Neural progenitor cell (in vitro differentiated cells): ENCODE data around the gene BGN. TPM values are rescaled to one million over a fixed set of nuclear protein-coding genes. Genes with fewer than 3 reads are reported as not detected.
A peak's percentile ranks its signal among the peaks of the same experiment; 100 is the strongest.

Source experiments
- DNase-seq: peaks from one replicate; pipeline ENCODE4 v3.0.0-alpha.2; 2016; ENCODE audit warnings: low spot score
- H2AFZ ChIP-seq: fragments of 200-600 bp; sonication (generic); replicated peaks from 2 replicates; pipeline ENCODE4 v1.6.1; 2016; ENCODE audit warnings: antibody characterized with exemption
- H3F3A ChIP-seq: fragments of 200-600 bp; sonication (generic); 2 replicates; pipeline ENCODE4 v1.6.1; 2016; ENCODE audit warnings: antibody characterized with exemption, low read depth
- H3K27ac ChIP-seq: fragments of 200-600 bp; sonication (generic); 2 replicates; pipeline ENCODE4 v1.5.1; 2016; ENCODE audit warnings: mild to moderate bottlenecking
- H3K27me3 ChIP-seq: fragments of 200-600 bp; sonication (generic); 2 replicates; pipeline ENCODE4 v1.6.1; 2016; ENCODE audit warnings: mild to moderate bottlenecking, moderate library complexity
- H3K36me3 ChIP-seq: fragments of 200-600 bp; sonication (generic); 2 replicates; pipeline ENCODE4 v1.5.1; 2016
- H3K4me1 ChIP-seq: fragments of 200-600 bp; sonication (generic); 2 replicates; pipeline ENCODE4 v1.6.1; 2016; ENCODE audit warnings: mixed run types
- H3K4me2 ChIP-seq: fragments of 200-600 bp; sonication (generic); 2 replicates; pipeline ENCODE4 v1.6.1; 2016
- H3K4me3 ChIP-seq: fragments of 200-600 bp; sonication (generic); 2 replicates; pipeline ENCODE4 v1.5.1; 2016
- H3K79me2 ChIP-seq: fragments of 200-600 bp; sonication (generic); 2 replicates; pipeline ENCODE4 v1.6.1; 2016; ENCODE audit warnings: low read depth
- H3K9ac ChIP-seq: fragments of 200-600 bp; sonication (generic); 2 replicates; pipeline ENCODE4 v1.6.1; 2016
- H3K9me3 ChIP-seq: fragments of 200-600 bp; sonication (generic); 2 replicates; pipeline ENCODE4 v1.5.1; 2016; ENCODE audit warnings: low read depth
- H4K20me1 ChIP-seq: fragments of 200-600 bp; sonication (generic); 2 replicates; pipeline ENCODE4 v1.6.1; 2016; ENCODE audit warnings: low read depth
- H3K27ac Mint-ChIP-seq: 3 replicates; pipeline ENCODE4 v1.8.0; 2021; ENCODE audit warnings: mixed read lengths
- H3K27me3 Mint-ChIP-seq: 2 replicates; pipeline ENCODE4 v1.8.0; 2022; ENCODE audit warnings: low read depth, mild to moderate bottlenecking, inconsistent platforms, moderate library complexity, mixed read lengths; ENCODE audit not compliant: insufficient read depth
- H3K36me3 Mint-ChIP-seq: 3 replicates; pipeline ENCODE4 v1.8.0; 2021; ENCODE audit warnings: mixed read lengths
- H3K4me1 Mint-ChIP-seq: 3 replicates; pipeline ENCODE4 v1.8.0; 2021; ENCODE audit warnings: mixed read lengths
- H3K4me3 Mint-ChIP-seq: 3 replicates; pipeline ENCODE4 v1.8.0; 2021; ENCODE audit warnings: mild to moderate bottlenecking, moderate library complexity, mixed read lengths
- H3K9me3 Mint-ChIP-seq: 3 replicates; pipeline ENCODE4 v1.8.0; 2020; ENCODE audit warnings: mixed read lengths
- EZH2 ChIP-seq: fragments of 200-600 bp; sonication (generic); IDR thresholded peaks from 2 replicates; pipeline ENCODE4 v1.6.1; 2017; ENCODE audit warnings: antibody characterized with exemption, mild to moderate bottlenecking, moderate library complexity
- EZH2phosphoT487 ChIP-seq: fragments of 200-600 bp; sonication (generic); IDR thresholded peaks from 2 replicates; pipeline ENCODE4 v1.6.1; 2017; ENCODE audit warnings: antibody characterized with exemption
- total RNA-seq: library from RNA; depleted of rRNA; stranded (reverse); fragments of >200 nt; gene quantifications from 2 replicates; pipeline ENCODE4 v1.2.3, GENCODE V29; 2015; ENCODE audit warnings: low replicate concordance
- TF ChIP-seq, protein P1 (sequence below): fragments of 200-600 bp; sonication (generic); IDR thresholded peaks from 2 replicates; pipeline ENCODE4 v1.5.1; 2017; ENCODE audit warnings: antibody characterized with exemption, mild to moderate bottlenecking

The BGN gene
- total RNA-seq, 1 donor from 2014 or later: not detected

DNA sequence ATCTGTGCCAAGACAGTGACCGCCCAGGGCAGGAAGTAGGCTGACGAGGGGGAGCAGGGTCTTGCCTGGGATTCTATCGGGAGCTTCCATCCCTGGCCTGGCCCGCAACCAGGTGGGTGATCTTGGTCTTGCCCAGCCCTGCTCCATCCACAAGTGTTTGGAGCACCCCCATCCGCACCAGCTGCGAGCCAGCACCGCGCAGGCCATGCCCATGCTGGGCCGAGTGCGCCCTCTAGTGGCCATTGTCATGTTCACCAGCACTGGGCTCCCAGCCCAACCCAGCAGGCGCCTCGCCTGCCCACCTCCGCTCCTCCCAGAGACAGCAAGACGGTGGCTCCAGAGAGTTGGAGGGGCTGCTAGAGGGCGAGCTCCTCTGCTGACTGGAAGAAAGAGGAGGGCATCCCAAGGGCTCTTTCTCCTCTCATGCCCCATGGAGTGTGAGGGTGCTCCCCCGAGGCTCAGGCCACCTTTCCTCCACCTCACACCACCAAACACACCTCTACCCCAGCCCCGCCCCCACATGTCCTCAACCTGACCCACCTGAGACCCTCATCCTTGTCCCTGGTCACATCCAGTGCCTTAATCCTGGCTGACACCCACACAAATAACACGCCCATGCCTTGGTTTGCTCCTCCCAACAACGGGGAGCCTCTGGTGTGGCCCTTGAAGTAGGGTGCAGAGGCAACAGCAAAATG lies 12.9 kb downstream of the BGN start:
- peak; percentile 80 for DNase-seq
- Histone ChIP-seq H3F3A (no peaks in the 10 kb centered on the region), H3K36me3 (no peaks in the 10 kb centered on the region), H3K9ac (no peak overlapping the region), H2AFZ (no peak overlapping the region), H4K20me1 (no peaks in the 10 kb centered on the region), H3K27me3 (no peaks in the 10 kb centered on the region), H3K27ac (no peak overlapping the region), H3K9me3 (no peaks in the 10 kb centered on the region), H3K79me2 (no peaks in the 10 kb centered on the region), H3K4me3 (no peak overlapping the region), H3K4me1 (no peaks in the 10 kb centered on the region), H3K4me2 (no peak overlapping the region)
- no peak overlapping the region for H3K27ac Mint-ChIP-seq
- peaks cover 6% of the 10 kb centered on the region for H3K27me3 Mint-ChIP-seq
- no peaks in the 10 kb centered on the region for H3K4me1 Mint-ChIP-seq
- TF ChIP-seq, protein P1, sequence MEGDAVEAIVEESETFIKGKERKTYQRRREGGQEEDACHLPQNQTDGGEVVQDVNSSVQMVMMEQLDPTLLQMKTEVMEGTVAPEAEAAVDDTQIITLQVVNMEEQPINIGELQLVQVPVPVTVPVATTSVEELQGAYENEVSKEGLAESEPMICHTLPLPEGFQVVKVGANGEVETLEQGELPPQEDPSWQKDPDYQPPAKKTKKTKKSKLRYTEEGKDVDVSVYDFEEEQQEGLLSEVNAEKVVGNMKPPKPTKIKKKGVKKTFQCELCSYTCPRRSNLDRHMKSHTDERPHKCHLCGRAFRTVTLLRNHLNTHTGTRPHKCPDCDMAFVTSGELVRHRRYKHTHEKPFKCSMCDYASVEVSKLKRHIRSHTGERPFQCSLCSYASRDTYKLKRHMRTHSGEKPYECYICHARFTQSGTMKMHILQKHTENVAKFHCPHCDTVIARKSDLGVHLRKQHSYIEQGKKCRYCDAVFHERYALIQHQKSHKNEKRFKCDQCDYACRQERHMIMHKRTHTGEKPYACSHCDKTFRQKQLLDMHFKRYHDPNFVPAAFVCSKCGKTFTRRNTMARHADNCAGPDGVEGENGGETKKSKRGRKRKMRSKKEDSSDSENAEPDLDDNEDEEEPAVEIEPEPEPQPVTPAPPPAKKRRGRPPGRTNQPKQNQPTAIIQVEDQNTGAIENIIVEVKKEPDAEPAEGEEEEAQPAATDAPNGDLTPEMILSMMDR: peak; percentile 72
- no peak for TF ChIP-seq EZH2
- no peak for TF ChIP-seq EZH2phosphoT487
- peaks cover 20% of the 10 kb centered on the region for H3K9me3 Mint-ChIP-seq
- no peak overlapping the region for H3K4me3 Mint-ChIP-seq
- H3K36me3 Mint-ChIP-seq: no peaks in the 10 kb centered on the region

DNA sequence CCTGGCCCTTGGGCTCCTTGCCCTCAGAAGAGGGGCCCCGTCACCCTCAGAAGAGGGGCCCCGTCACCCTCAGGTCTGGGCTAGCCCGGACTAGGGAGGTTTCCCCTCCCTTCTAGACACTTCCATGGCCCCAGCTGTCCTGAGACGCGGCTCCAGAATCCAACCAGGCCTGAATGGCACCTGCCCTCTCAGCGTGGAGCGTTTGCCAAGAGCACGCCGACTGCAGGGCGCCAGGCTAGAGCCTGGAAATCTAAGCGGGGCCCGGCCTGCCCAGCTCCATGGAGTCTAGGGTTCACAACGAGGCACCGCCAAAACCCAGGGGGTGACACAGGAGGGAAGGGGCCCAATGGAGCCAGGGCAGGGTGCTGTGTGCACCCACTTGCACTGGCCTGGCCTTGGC lies 14.8 kb downstream of the BGN start:
- H3K79me2 ChIP-seq: no peaks in the 10 kb centered on the region
- H3K9me3 Mint-ChIP-seq: peaks cover 20% of the 10 kb centered on the region
- no peak overlapping the region for H3K4me3 Mint-ChIP-seq
- H3K27ac Mint-ChIP-seq: no peak overlapping the region
- H3F3A ChIP-seq: no peaks in the 10 kb centered on the region
- H3K9me3 ChIP-seq: no peaks in the 10 kb centered on the region
- H3K27me3 ChIP-seq: no peaks in the 10 kb centered on the region
- no peaks in the 10 kb centered on the region for H3K36me3 ChIP-seq
- H3K27me3 Mint-ChIP-seq: peaks cover 7% of the 10 kb centered on the region
- H4K20me1 ChIP-seq: no peaks in the 10 kb centered on the region
- TF ChIP-seq, protein P1: no peak
- TF ChIP-seq EZH2 (no peak), EZH2phosphoT487 (no peak)
- no peak overlapping the region for H2AFZ ChIP-seq
- no peak overlapping the region for H3K27ac ChIP-seq
- no peaks in the 10 kb centered on the region for H3K4me1 Mint-ChIP-seq
- H3K36me3 Mint-ChIP-seq: no peaks in the 10 kb centered on the region
- no peak for DNase-seq
- H3K9ac ChIP-seq: no peak overlapping the region
- H3K4me1 ChIP-seq: no peaks in the 10 kb centered on the region
- H3K4me3 ChIP-seq: no peak overlapping the region
- no peak overlapping the region for H3K4me2 ChIP-seq

GRCh38 chrX:153510383-153510782 lies 15.6 kb downstream of the BGN start:
- no peaks in the 10 kb centered on the region for H3K79me2 ChIP-seq
- Mint-ChIP-seq H3K27ac (no peak overlapping the region), H3K4me1 (no peaks in the 10 kb centered on the region), H3K4me3 (no peak overlapping the region), H3K36me3 (no peaks in the 10 kb centered on the region), H3K27me3 (peaks cover 8% of the 10 kb centered on the region), H3K9me3 (peaks cover 16% of the 10 kb centered on the region)
- H3K4me3 ChIP-seq: no peak overlapping the region
- no peaks in the 10 kb centered on the region for H4K20me1 ChIP-seq
- no peaks in the 10 kb centered on the region for H3F3A ChIP-seq
- no peaks in the 10 kb centered on the region for H3K36me3 ChIP-seq
- H3K4me1 ChIP-seq: no peaks in the 10 kb centered on the region
- peaks cover 2% of the 10 kb centered on the region for H3K27me3 ChIP-seq
- H3K9ac ChIP-seq: no peak overlapping the region
- DNase-seq: no peak
- H2AFZ ChIP-seq: no peak overlapping the region
- H3K4me2 ChIP-seq: no peak overlapping the region
- no peak overlapping the region for H3K27ac ChIP-seq
- TF ChIP-seq, protein P1: no peak
- TF ChIP-seq EZH2: no peak
- no peak for TF ChIP-seq EZH2phosphoT487
- no peaks in the 10 kb centered on the region for H3K9me3 ChIP-seq
